IMR-90 (cell line): ENCODE measurements around the gene WWP2.

Source experiments
- BHLHE40 ChIP-seq: fragments of 150-350 bp; IDR thresholded peaks from 2 replicates; pipeline ENCODE4 v1.6.1; 2016; ENCODE audit warnings: mild to moderate bottlenecking, low read depth, low read length
- CEBPB ChIP-seq: IDR thresholded peaks from 2 replicates; pipeline ENCODE4 v1.6.1; 2012; ENCODE audit warnings: low read depth, low read length, improper control_type of control experiment
- CTCF ChIP-seq: conservative IDR thresholded peaks from 2 replicates; pipeline ENCODE4 v1.5.1; 2012; ENCODE audit warnings: mild to moderate bottlenecking, low read depth, low read length, improper control_type of control experiment
- POLR2A ChIP-seq: IDR thresholded peaks from 2 replicates; pipeline ENCODE4 v1.6.1; 2012; ENCODE audit warnings: mild to moderate bottlenecking, low read depth, low read length
- USF2 ChIP-seq: fragments of 150-350 bp; IDR thresholded peaks from 2 replicates; pipeline ENCODE4 v1.6.1; 2017; ENCODE audit warnings: mild to moderate bottlenecking, antibody characterized with exemption, low read length, low read depth

GRCh38 chr16:69910964-69911363 is 148.8 kb downstream of the WWP2 start:
- no peak for TF ChIP-seq CEBPB
- TF ChIP-seq CTCF: no peak
- no peak for TF ChIP-seq POLR2A
- no peak for TF ChIP-seq USF2
- no peak for TF ChIP-seq BHLHE40
